Germinal center (tissue), 1 donor: Measurements from ENCODE around the gene FKBP14.
A peak's percentile ranks its signal among the peaks of the same experiment; 100 is the strongest.

ENCODE experiments used
- DNase-seq: peaks from one replicate; pipeline ENCODE4 v3.0.0; 2012; ENCODE audit warnings: mixed read lengths, low spot score

FKBP14 gene

GRCh38 chr7:30032310-30033125, 6.0 kb upstream of the FKBP14 start:
- no peak for DNase-seq

DNA sequence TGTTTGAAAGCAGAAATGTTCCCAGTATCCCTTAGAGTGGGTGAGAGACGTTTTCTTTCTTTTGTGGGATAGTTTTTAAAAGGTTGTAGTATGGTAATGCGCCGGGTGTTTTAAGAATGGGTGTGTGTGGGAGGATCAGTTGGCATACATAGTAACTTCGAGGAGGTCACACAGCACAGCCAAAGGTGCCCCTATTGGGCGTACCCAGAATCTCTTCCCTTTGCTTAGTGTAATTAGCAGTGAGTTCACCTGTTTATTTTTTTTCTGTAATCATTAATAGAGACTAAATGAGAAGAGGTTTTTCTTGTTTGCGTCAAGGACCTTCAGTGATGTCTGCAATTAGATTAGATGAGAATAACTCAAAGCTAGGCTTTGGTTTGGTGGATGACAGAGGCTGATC, 3.2 kb upstream of the FKBP14 start:
- DNase-seq: peak; percentile 51

DNA sequence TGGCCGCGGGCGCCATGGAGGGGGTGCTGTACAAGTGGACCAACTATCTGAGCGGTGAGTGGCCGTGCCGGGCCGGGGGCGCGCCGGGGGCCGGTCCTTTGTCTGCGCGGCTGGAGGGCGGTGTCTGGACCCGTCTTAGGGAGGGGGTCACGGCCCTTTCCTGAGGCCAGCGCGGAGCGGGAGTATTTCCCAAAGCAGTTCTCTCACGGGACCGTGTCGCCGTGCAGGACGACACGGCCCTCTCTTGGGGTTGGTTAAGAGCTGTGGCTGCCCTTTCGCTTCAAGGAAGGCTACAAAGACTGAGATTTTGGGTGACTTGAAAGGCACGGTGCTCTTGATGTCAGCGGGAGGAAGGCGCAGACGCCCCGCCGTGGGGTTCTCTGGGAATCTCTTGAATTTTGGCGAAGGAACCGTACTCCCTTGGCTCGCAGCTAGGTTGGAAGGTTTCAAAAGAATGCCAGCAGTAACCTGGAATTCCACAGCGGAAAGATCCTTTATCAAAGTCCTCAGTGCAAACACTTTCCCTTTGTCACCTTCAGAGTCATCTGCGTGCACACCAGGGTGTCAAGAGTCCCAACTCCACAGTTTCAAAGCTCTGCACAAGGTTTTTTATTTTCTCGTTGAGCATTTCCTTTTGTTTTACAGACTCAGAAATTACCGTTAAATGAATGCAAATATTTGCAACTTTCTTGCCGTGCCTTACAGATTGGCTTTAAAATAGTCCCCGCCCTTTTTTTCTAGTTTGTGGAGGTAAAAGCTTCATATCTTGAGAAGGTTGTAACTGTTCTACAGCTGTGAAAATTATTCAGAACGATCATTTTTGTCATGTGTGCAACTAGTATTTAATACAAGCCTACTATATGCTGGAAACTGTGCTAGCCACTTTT, 2.5 kb upstream of the FKBP14 start:
- peak; percentile 58 for DNase-seq

DNA sequence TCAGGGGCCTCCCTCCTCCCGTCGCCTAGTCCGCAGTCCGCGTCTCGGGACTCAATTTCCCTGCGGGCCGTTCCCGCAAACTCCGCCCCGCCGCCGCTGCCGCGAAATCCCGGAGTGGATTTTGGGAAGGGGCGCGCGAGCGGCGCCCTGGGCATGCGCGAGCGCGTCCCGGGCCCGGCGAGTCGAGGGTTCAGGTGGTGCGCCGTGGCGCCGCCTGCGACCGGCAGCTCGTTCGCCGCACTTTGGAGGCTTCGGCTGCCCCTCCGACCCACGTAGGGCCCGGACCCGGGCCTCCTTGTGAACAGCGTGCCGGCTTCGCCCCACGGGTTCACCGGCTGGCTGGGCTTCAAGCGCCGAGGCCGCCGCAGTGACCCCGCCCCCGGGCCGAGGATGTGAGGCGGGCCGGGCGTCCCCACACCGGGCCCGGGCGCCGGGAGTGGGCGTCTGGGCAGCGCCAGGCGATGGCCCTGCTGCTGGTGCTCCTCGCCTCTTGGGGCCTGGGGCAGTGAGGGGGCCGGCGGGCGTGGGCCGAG, 1.8 kb upstream of the FKBP14 start, which contains the start of gene PLEKHA8:
Gene PLEKHA8 (plus strand): TSS at position 197 of the 533 bp plus-strand sequence. CDS start 351 bp downstream, outside the sequence.
- peak; percentile 92 for DNase-seq

GRCh38 chr7:30027740-30028215, 1.3 kb upstream of the FKBP14 start:
- peak; percentile 30 for DNase-seq

DNA sequence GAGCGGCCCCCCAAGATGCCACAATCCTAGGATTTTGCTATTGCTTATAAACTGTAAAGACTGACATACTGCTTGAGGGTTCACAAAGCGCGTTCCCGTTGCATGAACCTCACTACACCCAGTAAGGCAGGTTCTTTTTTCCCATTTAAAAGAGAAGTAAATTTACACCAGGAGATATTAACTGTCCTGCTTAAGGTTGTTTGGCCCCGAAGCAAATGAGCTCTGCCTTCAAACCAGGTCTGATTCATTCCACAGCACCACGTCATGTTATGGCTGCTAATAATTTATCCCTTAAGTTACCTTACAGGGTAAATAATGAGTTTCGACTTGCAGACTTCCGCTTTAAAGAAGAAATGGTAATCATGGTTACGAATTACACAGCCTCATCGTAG, 559 bp upstream of the FKBP14 start:
- DNase-seq: peak; percentile 76

GRCh38 chr7:30023524-30023923, 3.0 kb downstream of the FKBP14 start:
- no peak for DNase-seq

GRCh38 chr7:30022991-30023390, 3.5 kb downstream of the FKBP14 start:
- no peak for DNase-seq

GRCh38 chr7:30020535-30020934, 6.0 kb downstream of the FKBP14 start:
- no peak for DNase-seq

DNA sequence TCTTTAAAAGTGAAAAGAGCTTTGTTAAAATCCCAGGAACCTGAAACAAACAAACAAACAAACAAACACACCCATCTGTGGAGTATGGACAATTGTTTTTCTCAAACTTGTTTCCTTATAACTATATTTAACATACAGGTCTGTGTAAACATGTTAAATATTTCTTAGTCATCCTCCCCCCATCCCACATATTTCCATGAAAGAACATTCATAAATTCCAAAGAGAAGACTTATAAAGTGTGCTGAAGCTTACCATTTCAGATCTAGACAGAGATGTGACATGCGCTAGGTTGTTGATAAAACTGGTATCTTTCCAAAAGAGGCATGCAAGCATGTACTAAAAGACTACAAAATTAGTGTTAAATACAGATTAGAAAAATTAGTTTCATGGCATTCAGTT, 6.5 kb downstream of the FKBP14 start:
- no peak for DNase-seq

GRCh38 chr7:30019387-30019786, 7.1 kb downstream of the FKBP14 start:
- DNase-seq: no peak

GRCh38 chr7:30018451-30018850, 8.1 kb downstream of the FKBP14 start:
- no peak for DNase-seq

DNA sequence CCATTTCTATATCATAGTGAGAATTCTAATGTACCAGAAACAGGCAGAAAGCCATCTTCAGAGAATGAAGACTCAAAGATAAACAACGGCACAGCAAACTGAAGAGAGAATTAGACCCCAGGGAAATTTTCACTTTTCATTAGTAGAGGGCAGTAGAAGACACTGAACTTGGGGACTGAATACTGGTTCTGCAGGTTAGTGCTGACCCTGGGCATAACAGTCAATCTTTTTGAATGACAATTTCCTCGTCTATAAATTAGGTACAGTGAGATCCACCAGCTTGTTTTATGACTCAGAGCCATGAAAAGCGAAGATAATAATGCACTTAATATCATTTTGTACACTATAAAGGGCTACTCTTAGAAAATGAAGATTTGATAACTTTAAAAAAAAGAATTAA, 13.7 kb downstream of the FKBP14 start:
- no peak for DNase-seq

- DNase-seq: no peak
Observed at GRCh38 chr7:30010021-30010420, 16.5 kb downstream of the FKBP14 start.

DNA sequence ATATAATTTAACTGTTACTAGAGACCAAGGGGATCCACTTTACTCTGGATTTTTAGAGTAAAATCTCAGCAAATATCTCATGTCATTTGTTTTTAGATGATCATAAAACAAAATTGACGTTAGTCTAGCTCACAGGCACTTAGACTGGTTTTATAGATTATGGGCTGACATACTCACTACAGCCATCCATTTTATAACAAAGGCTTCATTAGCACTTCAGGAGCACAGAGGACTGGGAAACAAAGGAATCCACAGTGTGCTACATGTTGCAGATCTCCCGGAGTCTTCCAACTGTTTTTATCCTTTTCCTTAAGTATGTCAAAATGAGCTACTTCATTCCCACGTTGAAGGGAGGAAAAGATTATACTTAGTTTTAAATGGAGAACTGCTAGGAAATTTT, 21.0 kb downstream of the FKBP14 start:
- no peak for DNase-seq

DNA sequence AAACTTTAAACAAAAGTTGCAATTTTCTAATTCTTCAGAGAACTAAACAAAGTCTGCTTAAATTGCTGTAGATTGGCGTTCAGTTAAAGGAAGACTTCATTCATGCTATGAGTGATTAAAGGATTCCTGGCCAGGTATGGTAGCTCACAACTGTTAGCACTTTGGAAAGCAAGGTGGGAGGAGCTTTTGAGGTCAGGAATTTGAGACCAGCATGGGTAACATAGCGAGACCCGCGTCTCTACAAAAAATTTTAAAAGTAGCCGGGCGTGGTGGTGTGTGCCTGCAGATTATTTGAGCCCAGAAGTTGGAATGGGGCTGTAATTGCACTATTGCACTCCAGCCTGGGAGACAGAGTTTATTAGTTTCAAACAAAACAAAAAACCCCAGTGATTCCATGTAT, 23.4 kb downstream of the FKBP14 start:
- DNase-seq: no peak

GRCh38 chr7:30001998-30002397, 24.5 kb downstream of the FKBP14 start:
- no peak for DNase-seq

DNA sequence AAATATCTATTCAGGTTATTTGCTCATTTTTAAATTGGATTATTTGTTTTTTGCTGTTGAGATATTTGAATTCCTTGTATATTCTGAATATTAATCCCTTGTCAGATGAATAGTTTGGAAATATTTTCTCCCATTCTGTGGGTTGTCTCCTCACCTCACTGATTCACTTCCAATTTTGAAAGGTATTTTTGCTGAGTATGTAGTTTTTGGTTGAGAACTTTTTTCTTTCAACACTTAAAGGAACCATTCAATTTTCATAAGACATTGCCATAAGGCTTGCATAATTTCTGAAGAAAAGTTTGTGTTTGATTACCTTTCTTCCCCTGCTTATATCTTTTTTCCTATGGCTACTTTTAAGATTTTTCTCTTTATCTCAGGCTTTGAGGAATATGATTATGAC, 28.0 kb downstream of the FKBP14 start:
- no peak for DNase-seq

GRCh38 chr7:29996321-29996720, 30.2 kb downstream of the FKBP14 start:
- DNase-seq: no peak

GRCh38 chr7:29995652-29996051, 30.9 kb downstream of the FKBP14 start:
- no peak for DNase-seq

GRCh38 chr7:29993140-29993539, 33.4 kb downstream of the FKBP14 start:
- DNase-seq: no peak

DNA sequence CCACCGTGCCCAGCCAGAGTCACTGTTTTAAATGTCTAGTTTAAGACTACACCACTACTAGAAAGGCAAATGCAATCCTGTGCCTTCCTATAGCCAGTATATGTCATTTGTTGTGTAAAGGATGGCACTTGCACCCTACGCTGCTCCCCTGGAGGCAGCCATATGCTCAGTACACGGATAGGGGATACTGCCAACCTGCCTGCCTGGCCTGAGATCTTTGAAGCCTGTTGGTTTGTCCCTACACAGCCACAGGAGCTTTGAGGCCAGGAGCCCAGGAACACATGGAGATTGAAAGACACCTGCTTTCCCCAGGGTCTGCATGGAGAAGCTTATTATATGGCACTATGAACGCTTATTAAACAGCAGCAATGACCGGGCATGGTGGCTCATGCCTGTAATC, 34.6 kb downstream of the FKBP14 start:
- DNase-seq: no peak

- no peak for DNase-seq
Observed at GRCh38 chr7:29990931-29991330, 35.6 kb downstream of the FKBP14 start.
